Right atrium auricular region (tissue), 2 donors: ENCODE results near the gene PGM2L1. TPM values are rescaled to one million over a fixed set of nuclear protein-coding genes. Genes with fewer than 3 reads are reported as not detected.

Experiments
- DNase-seq: peaks from one replicate; pipeline ENCODE4 v3.0.0-alpha.2; 2019; ENCODE audit warnings: low spot score
- H3K27ac ChIP-seq, 2 donors: fragments of 200-600 bp; sonication (generic); 1 replicate in 1 of 2; 2 replicates in 1 of 2; pipeline ENCODE4 v1.5.1; 2016 to 2019
- H3K27me3 ChIP-seq, 2 donors: fragments of 200-600 bp; sonication (generic); one replicate each; pipeline versions ENCODE4 v1.5.1 to v1.6.0; 2017 to 2019
- H3K36me3 ChIP-seq: fragments of 200-600 bp; sonication (generic); one replicate; pipeline ENCODE4 v1.5.1; 2016
- H3K4me1 ChIP-seq, 2 donors: fragments of 200-600 bp; sonication (generic); one replicate each; pipeline versions ENCODE4 v1.5.1 to v1.6.0; 2017 to 2019
- H3K4me3 ChIP-seq, 2 donors: fragments of 200-600 bp; sonication (generic); 1 replicate in 1 of 2; 2 replicates in 1 of 2; pipeline ENCODE4 v1.5.1; 2017 to 2019; ENCODE audit warnings: mild to moderate bottlenecking in 1 of 2, moderate library complexity in 1 of 2
- H3K9me3 ChIP-seq, 2 donors: fragments of 200-600 bp; sonication (generic); one replicate each; pipeline ENCODE4 v1.5.1; 2019
- microRNA counts, 2 donors: library from miRNA; unstranded; fragments of <30 nt; microRNA quantifications; one replicate each; lab custom pipeline; 2016 to 2017
- microRNA-seq, 2 donors: library from miRNA; unstranded; fragments of <30 nt; microRNA quantifications; one replicate each; pipeline ENCODE4, GENCODE V29; 2016 to 2017; ENCODE audit warnings: borderline number of aligned reads in 2 of 2, borderline replicate concordance in 1 of 2
- total RNA-seq, 2 donors: library from RNA; depleted of rRNA; stranded (reverse); fragments of >200 nt; gene quantifications; one replicate each; pipeline ENCODE4 v1.1.0, GENCODE V29; 2016
- TF ChIP-seq, protein P1 (sequence below), 2 donors: fragments of 200-600 bp; sonication (generic); IDR thresholded peaks; one replicate each; pipeline ENCODE4 v1.5.1; 2019; ENCODE audit warnings: antibody characterized with exemption in 2 of 2

PGM2L1 gene
- total RNA-seq, 2 donors from 2014 or later, result 2.3 to 3.4 TPM

DNA sequence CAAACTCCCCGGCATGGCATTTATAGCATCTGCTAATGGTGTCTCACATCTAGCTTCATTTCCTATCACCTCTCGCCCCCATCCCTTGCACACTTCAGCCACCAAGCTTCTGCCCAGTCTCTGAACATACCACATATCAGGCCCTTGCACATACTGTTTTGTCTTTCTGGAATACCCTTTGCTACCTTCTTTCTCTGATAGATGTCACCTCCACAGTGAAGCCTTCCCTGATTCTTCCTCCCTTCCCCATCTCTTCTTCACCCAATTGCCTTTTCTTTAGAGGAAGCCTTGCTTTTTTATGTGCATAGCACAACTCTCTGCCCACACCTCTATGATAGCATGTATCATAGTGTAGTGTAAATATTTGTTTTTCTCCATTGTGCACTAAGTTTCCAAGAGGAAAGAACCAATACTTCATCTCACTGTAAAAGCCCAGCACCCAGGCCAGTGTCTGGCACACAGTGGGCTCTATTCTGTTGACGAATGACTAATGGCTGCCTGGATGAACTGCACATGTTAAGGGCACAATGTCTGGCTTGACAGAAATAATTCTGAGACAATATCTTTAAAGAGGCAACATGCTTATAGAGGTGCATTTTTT is 114.6 kb downstream of the PGM2L1 start:
- Histone ChIP-seq H3K4me3 (no peak overlapping the region), H3K27ac (no peak overlapping the region), H3K36me3 (no peaks in the 10 kb centered on the region), H3K4me1 (peaks cover 0 to 9% of the 10 kb centered on the region in 2 donors), H3K27me3 (no peaks in the 10 kb centered on the region), H3K9me3 (no peaks in the 10 kb centered on the region)
- TF ChIP-seq, protein P1, sequence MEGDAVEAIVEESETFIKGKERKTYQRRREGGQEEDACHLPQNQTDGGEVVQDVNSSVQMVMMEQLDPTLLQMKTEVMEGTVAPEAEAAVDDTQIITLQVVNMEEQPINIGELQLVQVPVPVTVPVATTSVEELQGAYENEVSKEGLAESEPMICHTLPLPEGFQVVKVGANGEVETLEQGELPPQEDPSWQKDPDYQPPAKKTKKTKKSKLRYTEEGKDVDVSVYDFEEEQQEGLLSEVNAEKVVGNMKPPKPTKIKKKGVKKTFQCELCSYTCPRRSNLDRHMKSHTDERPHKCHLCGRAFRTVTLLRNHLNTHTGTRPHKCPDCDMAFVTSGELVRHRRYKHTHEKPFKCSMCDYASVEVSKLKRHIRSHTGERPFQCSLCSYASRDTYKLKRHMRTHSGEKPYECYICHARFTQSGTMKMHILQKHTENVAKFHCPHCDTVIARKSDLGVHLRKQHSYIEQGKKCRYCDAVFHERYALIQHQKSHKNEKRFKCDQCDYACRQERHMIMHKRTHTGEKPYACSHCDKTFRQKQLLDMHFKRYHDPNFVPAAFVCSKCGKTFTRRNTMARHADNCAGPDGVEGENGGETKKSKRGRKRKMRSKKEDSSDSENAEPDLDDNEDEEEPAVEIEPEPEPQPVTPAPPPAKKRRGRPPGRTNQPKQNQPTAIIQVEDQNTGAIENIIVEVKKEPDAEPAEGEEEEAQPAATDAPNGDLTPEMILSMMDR (IDR thresholded peaks at IDR 0.05), result no peak
- no peak for DNase-seq

DNA sequence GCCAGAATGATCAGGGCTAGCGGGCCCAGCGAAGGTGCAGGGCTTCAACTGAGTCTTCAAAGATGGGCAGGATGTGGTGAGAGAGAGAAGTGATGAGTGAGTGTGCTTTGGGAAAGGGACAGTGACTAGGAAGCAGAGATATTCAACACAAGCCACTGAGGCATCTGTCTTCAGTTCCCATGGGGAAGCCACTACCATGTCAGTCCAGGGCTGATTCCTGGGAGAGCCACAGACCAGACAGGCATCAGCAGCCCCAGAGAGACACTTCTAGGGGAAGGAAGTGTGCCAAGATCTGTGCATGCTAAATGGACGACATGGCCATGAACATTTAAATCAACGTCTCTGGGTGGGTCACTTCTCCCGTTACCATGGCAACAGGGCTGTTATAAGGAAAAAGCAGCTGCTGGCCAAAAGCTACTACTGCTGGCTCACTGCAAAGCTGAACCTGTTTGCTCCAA is 115.3 kb downstream of the PGM2L1 start:
- TF ChIP-seq, protein P1 (IDR thresholded peaks at IDR 0.05), result no peak
- Histone ChIP-seq H3K9me3 (no peaks in the 10 kb centered on the region), H3K4me1 (peaks cover 0 to 11% of the 10 kb centered on the region in 2 donors), H3K27me3 (no peaks in the 10 kb centered on the region), H3K4me3 (no peak overlapping the region), H3K36me3 (no peaks in the 10 kb centered on the region), H3K27ac (no peak overlapping the region)
- DNase-seq, result no peak

- Histone ChIP-seq H3K9me3 (no peaks in the 10 kb centered on the region), H3K27ac (no peak overlapping the region), H3K27me3 (no peaks in the 10 kb centered on the region), H3K36me3 (no peaks in the 10 kb centered on the region), H3K4me3 (no peak overlapping the region), H3K4me1 (peaks cover 0 to 11% of the 10 kb centered on the region in 2 donors)
- no peak for DNase-seq
- TF ChIP-seq, protein P1 (IDR thresholded peaks at IDR 0.05), result no peak
Observed at GRCh38 chr11:74282421-74282820, 115.8 kb downstream of the PGM2L1 start.

DNA sequence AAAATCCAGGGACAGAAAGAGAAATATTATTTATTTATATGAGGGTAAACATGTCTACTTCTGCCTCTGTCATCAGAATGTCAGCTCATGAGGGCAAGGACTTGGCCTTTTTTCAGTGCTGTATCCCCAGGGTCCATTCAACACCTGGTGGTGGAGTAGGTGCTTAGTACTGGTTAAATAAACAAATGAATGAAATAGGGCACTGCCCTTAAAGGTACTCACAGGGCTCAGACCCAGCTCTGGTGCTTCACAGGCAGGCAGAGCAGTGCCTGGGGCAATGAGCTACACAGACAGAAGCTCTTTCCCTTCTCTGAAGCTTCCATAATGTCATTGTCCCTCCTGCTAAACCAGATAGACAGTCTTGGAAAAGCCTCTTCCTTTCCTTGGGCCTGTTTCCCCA is 117.7 kb downstream of the PGM2L1 start:
- no peaks in the 10 kb centered on the region for H3K9me3 ChIP-seq
- peaks cover 0 to 11% of the 10 kb centered on the region in 2 donors for H3K4me1 ChIP-seq
- no peak overlapping the region for H3K27ac ChIP-seq
- no peaks in the 10 kb centered on the region for H3K27me3 ChIP-seq
- TF ChIP-seq, protein P1 (IDR thresholded peaks at IDR 0.05), result no peak
- H3K36me3 ChIP-seq, result no peaks in the 10 kb centered on the region
- H3K4me3 ChIP-seq, result no peak overlapping the region
- no peak for DNase-seq

MicroRNAs encoded within 50 kb of the gene (microRNA counts, 767-probe panel; counts per million panel counts)
- 0 to 697 counts per million in 2 donors for microRNA hsa-miR-548al (lab: Ali Mortazavi, UCI)

Small RNA genes lying within 50 kb of the gene (microRNA-seq; reads per million reads assigned to microRNA genes)
- 0 reads per million in 2 donors for gene MIR548AL

Other genes with a start within 250 kb of the PGM2L1 start
- gene C2CD3, start 227.4 kb downstream of the PGM2L1 start, total RNA-seq, result 10 to 100 TPM; 15.0 to 15.4 TPM
- 10 to 100 TPM; 30.1 to 35.0 TPM for gene PPME1, start 227.1 kb downstream of the PGM2L1 start, total RNA-seq
- under 1 TPM in 1 of 2 donors, not detected in 1; 0.75 TPM for gene P4HA3, start 86.8 kb downstream of the PGM2L1 start, total RNA-seq
- 1 to 10 TPM; 1.4 to 3.3 TPM for gene KCNE3, start 69.1 kb upstream of the PGM2L1 start, total RNA-seq
- 1 to 10 TPM; 2.9 to 4.8 TPM for gene LIPT2, start 95.3 kb upstream of the PGM2L1 start, total RNA-seq
- 1 to 10 TPM; 4.6 to 7.0 TPM for gene POLD3, start 194.1 kb upstream of the PGM2L1 start, total RNA-seq